Measurements from ENCODE around the gene RUFY4.
"Not testable (repeated sequence)": the region's sequence is repeated elsewhere in the genome, so short reads cannot be mapped to it uniquely, and the experiment has no call there.

The RUFY4 gene

GRCh38 chr2:218093879-218094278 lies 24.8 kb downstream of the RUFY4 start:
- no peak for DNase-seq

GRCh38 chr2:218095853-218096252 lies 26.8 kb downstream of the RUFY4 start:
- DNase-seq: no peak

DNA sequence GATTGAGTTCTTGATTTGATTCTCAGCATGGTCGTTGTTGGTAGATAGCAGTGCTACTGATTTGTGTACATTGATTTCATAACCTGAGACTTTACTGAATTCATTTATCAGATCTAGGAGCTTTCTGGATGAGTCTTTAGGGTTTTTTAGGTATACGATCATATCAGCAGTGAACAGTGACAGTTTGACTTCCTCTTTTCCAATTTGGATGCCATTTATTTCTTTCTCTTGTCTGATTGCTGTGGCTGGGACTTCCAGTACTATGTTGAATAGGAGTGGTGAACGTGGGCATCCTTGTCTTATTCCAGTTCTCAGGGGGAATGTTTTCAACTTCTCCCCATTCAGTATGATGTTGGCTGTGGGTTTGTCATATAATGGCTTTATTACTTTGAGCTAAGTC lies 28.9 kb downstream of the RUFY4 start:
- no peak for DNase-seq

DNA sequence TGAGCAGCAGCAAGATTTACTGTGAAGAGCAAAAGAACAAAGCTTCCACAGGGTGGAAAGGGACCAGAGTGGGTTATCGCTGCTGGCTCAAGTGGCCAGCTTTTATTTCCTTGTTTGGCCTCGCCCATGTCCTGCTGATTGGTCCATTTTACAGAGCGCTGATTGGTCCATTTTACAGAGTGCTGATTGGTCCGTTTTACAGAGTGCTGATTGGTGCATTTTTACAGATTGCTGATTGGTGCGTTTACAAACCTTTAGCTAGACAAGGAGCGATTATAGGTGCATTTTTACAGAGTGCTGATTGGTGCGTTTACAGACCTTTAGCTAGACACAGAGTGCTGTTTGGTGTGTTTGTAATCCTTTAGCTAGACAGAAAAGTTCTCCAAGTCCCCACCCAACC lies 39.8 kb downstream of the RUFY4 start:
- DNase-seq: not testable (repeated sequence)

DNA sequence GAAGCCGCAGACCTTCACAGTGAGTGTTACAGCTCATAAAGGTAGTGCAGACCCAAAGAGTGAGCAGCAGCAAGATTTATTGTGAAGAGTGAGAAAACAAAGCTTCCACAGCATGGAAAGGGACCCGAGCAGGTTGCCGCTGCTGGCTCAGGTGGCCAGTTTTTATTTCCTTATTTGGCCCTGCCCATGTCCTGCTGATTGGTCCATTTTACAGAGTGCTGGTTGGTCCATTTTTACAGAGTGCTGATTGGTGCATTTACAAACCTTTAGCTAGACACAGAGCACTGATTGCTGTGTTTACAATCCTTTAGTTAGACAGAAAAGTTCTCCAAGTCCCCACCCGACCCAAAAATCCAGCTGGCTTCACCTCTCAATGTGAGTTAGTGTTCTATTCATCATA lies 52.7 kb downstream of the RUFY4 start:
- DNase-seq: not testable (repeated sequence)

GRCh38 chr2:218122286-218122685 lies 53.2 kb downstream of the RUFY4 start:
- not testable (repeated sequence) for DNase-seq

- no peak for DNase-seq
Measured at GRCh38 chr2:218123986-218124385, 54.9 kb downstream of the RUFY4 start.

- no peak for DNase-seq
Measured at GRCh38 chr2:218125095-218125494, 56.0 kb downstream of the RUFY4 start.

GRCh38 chr2:218125626-218126080 lies 56.6 kb downstream of the RUFY4 start, which contains the start of gene CXCR2:
Gene CXCR2 (plus strand): TSS chr2:218126028. CDS start chr2:218134802, 8,774 bp downstream.
- no peak for DNase-seq

DNA sequence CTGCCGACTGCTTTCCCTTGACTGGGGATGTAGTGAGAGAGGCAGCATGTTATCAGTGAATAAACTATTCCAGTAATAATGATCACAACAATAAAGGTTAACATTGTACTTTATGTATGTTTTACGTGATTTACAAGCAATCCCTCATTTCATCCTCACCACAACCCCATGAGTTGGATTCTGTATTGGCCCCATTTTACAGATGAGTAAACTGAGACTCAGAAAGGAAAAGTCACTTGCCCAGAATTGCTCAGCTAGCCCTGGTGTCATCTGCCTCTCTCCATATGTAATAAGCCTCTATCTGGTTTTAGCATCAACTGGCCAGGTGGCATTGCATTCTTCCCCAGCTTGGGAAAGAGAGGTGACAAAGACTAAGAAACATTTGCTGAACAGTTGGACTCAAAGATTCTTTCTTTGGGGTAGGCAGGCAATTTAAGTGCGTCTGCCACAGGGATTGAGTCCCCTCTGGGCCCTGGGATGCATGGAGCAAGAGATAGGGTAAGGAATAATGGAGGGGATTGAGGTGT lies 58.9 kb downstream of the RUFY4 start:
- DNase-seq: no peak

GRCh38 chr2:218128781-218129457 lies 59.9 kb downstream of the RUFY4 start:
- no peak for DNase-seq

- DNase-seq: no peak
Measured at GRCh38 chr2:218129458-218130135, 60.5 kb downstream of the RUFY4 start.

GRCh38 chr2:218130377-218130776 lies 61.3 kb downstream of the RUFY4 start:
- DNase-seq: no peak

DNA sequence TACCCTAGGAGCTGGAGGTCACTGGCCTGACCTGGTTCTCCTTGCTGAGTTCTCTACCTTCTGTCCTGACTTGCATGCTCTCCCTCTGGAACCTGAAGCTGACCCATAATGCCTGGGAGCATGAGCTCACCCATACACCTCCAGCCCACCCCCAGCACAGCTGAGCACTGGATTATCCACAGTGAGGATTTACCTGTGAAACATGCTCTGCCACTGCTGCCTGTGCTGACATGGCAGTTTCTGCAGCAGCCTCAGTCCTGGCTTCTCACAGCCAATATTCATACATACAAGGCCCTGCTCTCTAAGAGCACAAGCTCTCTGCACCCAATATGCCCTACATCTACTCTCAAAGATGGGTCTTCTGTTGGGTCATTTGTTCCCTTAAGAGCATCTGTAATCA lies 61.8 kb downstream of the RUFY4 start:
- DNase-seq: no peak

GRCh38 chr2:218137514-218137913 lies 68.5 kb downstream of the RUFY4 start:
- no peak for DNase-seq

- no peak for DNase-seq
Measured at GRCh38 chr2:218138047-218138446, 69.0 kb downstream of the RUFY4 start.
